Skeletal muscle satellite cell (primary cell): ENCODE data around the gene ARRDC4.

Experiments
- H3K27me3 ChIP-seq: 2 replicates; pipeline ENCODE4 v1.7.0; 2013; ENCODE audit warnings: low read length; ENCODE audit not compliant: control insufficient read depth, insufficient read depth
- H3K36me3 ChIP-seq: 2 replicates; pipeline ENCODE4 v1.7.0; 2013; ENCODE audit warnings: mild to moderate bottlenecking, control low read depth, low read length; ENCODE audit not compliant: insufficient read depth
- H3K4me1 ChIP-seq: 2 replicates; pipeline ENCODE4 v1.7.0; 2013; ENCODE audit warnings: low read length; ENCODE audit not compliant: control insufficient read depth, insufficient read depth
- H3K4me2 ChIP-seq: 2 replicates; pipeline ENCODE4 v1.7.0; 2013; ENCODE audit warnings: mild to moderate bottlenecking, low read length
- H3K4me3 ChIP-seq: 2 replicates; pipeline ENCODE4 v1.7.0; 2013; ENCODE audit warnings: low read length
- H3K9ac ChIP-seq: 2 replicates; pipeline ENCODE4 v1.7.0; 2013; ENCODE audit warnings: mild to moderate bottlenecking, low read depth, low read length, moderate library complexity
- H3K9me3 ChIP-seq: replicated peaks from 2 replicates; pipeline ENCODE4 v1.7.0; 2013; ENCODE audit warnings: mild to moderate bottlenecking, control low read depth, low read length

ARRDC4 gene

DNA sequence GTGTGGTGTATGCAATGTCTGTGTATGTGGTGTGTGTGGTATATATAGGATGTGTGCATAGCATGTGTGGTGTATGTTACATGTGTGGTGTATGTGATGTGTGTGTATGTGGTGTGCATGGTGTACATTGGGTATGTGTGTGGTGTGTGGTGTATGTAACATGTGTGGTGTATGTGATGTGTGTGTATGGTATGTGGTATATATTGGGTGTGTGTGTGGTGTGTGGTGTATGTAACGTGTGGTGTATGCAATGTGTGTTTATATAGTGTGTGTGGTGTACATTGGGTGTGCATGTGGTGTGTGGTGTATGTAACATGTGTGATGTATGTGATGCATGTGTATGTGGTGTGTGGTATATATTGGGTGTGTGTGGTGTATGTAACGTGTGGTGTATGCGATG, 41.9 kb downstream of the ARRDC4 start:
- H3K4me3 ChIP-seq, result no peak overlapping the region
- H3K36me3 ChIP-seq, result no peaks in the 10 kb centered on the region
- H3K9me3 ChIP-seq, result no peaks in the 10 kb centered on the region
- no peaks in the 10 kb centered on the region for H3K4me1 ChIP-seq
- H3K27me3 ChIP-seq, result no peaks in the 10 kb centered on the region
- no peak overlapping the region for H3K4me2 ChIP-seq
- no peak overlapping the region for H3K9ac ChIP-seq

DNA sequence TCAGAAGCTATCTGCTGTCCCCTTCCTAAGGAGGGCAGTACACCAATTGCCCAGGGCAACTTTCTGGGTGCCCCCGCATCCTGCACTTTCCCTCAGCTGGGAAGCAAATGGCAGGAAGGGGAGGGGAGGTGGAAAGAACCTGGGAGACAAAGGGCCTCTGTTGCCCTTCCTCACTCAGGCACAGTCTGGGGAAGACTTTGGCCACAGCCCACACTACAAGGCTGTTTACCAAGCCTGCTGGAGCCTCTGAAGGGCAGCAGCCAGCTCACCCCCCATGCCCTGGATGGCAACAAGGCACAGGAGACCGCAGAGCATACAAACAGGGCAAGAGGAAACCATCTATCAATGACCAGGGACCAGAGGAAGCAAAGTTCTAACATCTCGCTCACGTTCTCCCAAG, 42.4 kb downstream of the ARRDC4 start:
- Histone ChIP-seq H3K4me2 (no peak overlapping the region), H3K4me1 (no peaks in the 10 kb centered on the region), H3K4me3 (no peak overlapping the region), H3K9me3 (no peaks in the 10 kb centered on the region), H3K9ac (no peak overlapping the region), H3K27me3 (no peaks in the 10 kb centered on the region), H3K36me3 (no peaks in the 10 kb centered on the region)

DNA sequence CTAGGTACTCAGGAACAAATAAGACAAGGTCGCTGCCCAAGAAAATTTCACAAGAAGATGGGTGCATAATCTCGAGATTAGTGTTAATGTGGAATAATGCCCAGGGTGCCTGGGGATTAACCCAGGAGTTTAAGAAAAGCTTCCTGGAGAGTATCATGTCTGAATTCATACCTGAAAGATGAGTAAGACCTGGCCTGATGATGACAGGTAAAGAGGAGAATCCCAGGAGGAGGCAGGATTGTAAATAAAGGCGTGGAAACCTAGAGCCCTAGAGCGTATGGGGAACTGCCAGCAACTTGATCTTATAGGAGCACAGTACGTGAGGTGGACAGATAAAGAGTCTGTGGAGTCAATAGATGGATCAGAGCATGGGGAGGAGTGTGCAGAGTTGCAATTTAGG, 43.0 kb downstream of the ARRDC4 start:
- H3K9ac ChIP-seq, result no peak overlapping the region
- no peaks in the 10 kb centered on the region for H3K27me3 ChIP-seq
- no peak overlapping the region for H3K4me2 ChIP-seq
- no peak overlapping the region for H3K4me3 ChIP-seq
- no peaks in the 10 kb centered on the region for H3K4me1 ChIP-seq
- no peaks in the 10 kb centered on the region for H3K36me3 ChIP-seq
- no peaks in the 10 kb centered on the region for H3K9me3 ChIP-seq

DNA sequence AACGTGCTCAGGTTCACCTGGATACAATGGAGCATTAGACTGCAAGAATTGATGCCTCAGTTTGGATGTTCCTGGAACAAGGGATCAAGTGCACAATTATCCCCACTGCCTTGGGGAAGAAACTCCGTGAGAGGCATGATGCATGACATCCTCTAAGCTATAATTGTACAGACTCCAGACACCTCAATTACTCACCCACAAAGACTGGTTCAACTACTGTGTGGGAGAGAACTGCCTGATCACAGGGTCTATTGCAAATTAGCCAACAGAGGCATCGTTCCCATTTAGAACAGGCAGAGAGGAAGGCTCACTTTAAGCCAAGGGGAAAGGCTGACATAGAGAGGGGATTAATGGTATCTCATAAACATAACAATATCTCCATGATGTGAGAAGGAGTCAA, 43.5 kb downstream of the ARRDC4 start:
- Histone ChIP-seq H3K4me3 (no peak overlapping the region), H3K9ac (no peak overlapping the region), H3K27me3 (no peaks in the 10 kb centered on the region), H3K4me2 (no peak overlapping the region), H3K36me3 (no peaks in the 10 kb centered on the region), H3K4me1 (no peaks in the 10 kb centered on the region), H3K9me3 (no peaks in the 10 kb centered on the region)

DNA sequence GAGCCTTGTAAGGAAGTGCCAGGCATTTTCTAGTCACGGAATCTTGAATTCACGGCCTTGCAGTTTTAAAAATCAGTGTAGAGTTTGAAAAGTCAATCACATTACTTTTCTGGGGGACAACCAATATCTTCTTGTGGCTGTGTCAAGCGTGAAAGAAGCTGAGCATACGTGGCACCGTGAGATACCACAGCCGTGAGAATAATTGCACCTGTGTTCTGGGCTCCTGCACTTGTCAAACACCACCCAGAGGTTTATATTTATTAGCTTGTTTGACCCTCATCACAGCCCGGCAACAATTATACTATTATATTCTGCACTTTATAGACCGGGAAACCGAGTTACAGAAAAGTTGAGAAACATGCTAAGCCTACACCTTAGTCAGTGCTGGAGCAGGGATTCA, 45.2 kb downstream of the ARRDC4 start:
- Histone ChIP-seq H3K9ac (no peak overlapping the region), H3K4me3 (no peak overlapping the region), H3K27me3 (no peaks in the 10 kb centered on the region), H3K4me1 (no peaks in the 10 kb centered on the region), H3K36me3 (no peaks in the 10 kb centered on the region), H3K9me3 (no peaks in the 10 kb centered on the region), H3K4me2 (no peak overlapping the region)

DNA sequence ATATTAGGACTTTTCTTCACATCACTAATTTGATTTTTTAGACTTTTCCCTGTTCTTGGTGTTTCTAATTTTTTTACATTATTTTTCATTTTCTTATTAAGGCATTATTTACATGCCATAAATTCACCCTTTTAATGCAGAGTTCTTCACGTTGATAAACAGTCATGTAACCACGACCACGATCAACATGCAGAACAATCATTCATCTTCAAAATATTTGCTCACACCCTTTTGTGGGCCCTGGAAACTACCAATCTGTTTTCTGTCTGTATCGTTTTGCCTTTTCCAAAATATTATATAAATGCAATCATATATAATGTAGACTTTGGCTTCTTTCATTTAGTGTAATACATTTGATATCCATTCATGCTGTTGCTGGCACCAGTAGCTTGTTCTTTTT, 48.7 kb downstream of the ARRDC4 start:
- Histone ChIP-seq H3K4me1 (no peaks in the 10 kb centered on the region), H3K36me3 (no peaks in the 10 kb centered on the region), H3K9ac (no peak overlapping the region), H3K27me3 (no peaks in the 10 kb centered on the region), H3K4me2 (no peak overlapping the region), H3K9me3 (no peaks in the 10 kb centered on the region), H3K4me3 (no peak overlapping the region)

DNA sequence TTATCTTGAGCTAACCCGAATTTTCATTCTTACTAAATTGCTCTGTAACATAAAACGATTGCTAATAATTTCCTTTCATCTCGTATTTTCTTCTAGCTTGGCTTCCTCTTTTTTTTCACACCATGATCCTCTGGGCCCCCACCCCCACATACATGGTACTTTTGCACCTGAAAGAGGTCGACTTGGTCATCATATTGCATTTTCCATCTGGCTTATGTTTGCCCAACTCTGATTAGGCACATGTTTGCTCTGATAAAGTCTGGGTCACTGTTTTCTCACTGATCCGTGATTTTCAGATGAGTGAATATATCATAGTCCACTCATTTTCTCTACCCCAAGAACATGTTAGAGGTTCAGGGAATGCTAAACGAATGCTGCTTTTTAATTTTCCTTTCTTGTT, 49.5 kb downstream of the ARRDC4 start:
- H3K9ac ChIP-seq, result no peak overlapping the region

DNA sequence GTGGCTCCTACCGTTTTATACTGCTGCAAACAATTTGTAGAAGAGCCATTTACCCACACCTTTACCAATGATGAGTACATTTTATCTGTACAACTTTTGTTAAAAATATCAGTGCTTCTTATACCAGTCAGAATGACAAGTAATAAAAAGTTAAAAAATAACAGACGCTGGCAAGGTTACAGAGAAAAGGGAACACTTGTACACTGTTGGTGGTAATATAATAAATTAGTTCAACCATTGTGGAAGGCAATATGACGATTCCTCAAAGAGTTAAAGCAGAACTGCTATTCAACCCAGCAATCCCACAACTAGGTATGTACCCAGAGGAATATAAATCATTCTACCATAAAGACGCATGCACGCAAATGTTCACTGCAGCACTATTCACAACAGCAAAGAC, 51.9 kb downstream of the ARRDC4 start:
- Histone ChIP-seq H3K4me1 (no peaks in the 10 kb centered on the region), H3K36me3 (no peaks in the 10 kb centered on the region), H3K4me2 (no peak overlapping the region), H3K9ac (no peak overlapping the region), H3K9me3 (no peaks in the 10 kb centered on the region), H3K27me3 (no peaks in the 10 kb centered on the region), H3K4me3 (no peak overlapping the region)

More for the DNA sequence above, 49.5 kb downstream of the ARRDC4 start:
- Histone ChIP-seq H3K9me3 (no peaks in the 10 kb centered on the region), H3K4me3 (no peak overlapping the region), H3K36me3 (no peaks in the 10 kb centered on the region), H3K4me2 (no peak overlapping the region), H3K4me1 (no peaks in the 10 kb centered on the region), H3K27me3 (no peaks in the 10 kb centered on the region)

DNA sequence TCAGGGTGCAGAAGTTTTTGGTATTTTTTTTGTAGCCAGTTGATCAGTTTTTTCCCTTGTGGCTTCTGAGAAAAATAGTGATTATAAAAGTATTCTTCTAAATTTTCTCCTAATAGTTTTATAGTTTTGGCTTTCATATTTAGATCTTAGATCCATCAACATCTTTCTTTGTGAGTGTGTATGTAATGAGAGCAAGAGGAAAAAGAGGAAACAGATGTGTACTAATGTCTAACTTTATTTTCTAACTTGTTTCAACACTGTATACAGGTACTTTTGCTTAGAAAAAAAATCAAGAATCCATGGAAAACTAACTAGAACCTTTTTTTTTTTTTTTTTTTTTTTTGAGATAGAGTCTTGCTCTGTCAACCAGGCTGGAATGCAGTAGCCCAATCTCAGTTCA, 53.1 kb downstream of the ARRDC4 start:
- H3K27me3 ChIP-seq, result no peaks in the 10 kb centered on the region
- no peaks in the 10 kb centered on the region for H3K36me3 ChIP-seq
- H3K9me3 ChIP-seq, result no peaks in the 10 kb centered on the region
- H3K4me3 ChIP-seq, result no peak overlapping the region
- H3K9ac ChIP-seq, result no peak overlapping the region
- H3K4me2 ChIP-seq, result no peak overlapping the region
- H3K4me1 ChIP-seq, result no peaks in the 10 kb centered on the region

DNA sequence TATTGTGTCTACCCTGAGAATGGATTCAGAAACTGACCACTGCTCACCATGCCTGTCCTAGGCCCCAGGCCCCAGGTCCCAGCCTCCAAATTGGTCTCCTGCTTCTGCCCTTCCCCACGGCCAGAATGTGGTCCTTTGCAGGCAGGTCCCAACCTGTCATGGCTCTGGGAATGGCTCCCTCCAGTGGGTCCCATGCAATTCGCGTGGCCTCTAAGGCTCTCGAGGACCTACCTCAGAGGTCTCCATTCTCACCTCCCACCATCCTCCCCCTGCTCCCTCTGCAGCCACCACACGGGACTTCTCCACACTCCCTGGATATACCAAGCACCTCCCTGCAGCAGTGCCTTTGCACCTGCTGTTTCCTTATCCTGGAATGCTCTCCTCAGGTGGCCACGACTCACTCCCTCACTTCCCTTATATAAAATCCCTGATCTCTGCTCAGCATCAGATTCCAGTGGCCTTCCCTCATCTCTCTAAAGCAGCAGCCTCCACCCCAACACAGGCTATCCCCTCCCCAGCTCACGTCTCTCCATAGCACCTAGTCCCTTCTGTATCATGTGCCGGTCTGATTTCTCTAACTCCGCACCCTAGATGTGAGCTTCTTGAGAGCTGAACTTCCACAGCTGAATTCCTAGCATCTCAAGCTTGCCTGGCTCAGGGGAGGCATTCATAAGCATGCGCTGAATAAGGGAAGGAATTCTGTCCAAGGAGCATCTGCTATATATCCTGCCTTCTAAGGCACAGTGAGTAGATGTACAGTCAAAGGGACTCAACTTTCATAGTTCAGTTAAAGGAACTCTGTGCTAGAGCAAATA, 56.9 kb downstream of the ARRDC4 start:
- H3K9ac ChIP-seq, result no peak overlapping the region
- no peaks in the 10 kb centered on the region for H3K9me3 ChIP-seq

DNA sequence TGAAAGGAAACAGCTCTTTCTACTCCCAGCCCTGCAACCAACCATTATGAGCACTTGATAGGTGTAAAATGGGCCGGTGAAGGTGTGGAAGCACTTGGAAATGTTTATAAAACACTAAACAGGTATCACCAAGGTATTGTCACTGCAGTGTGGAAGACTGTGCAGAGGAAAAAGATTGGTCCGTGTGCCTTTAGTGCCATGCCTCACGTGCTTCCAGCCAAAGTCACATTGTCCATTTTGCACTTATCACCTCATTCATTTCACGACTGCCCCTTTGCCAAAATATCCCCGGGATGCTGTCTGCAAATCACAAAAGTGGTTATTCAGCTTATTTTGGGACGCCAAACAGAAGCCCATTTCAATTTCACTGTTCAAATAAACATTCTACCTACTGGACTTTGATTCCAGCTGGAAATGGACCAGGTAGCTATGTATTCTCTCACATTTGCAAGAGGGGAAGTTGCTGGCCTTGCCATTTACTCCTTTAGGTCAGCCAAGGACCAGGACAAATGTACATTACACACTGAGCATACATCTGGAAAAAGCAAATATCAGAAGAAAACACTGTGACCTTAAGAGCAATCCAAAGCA, 58.4 kb downstream of the ARRDC4 start:
- Histone ChIP-seq H3K4me1 (no peaks in the 10 kb centered on the region), H3K9ac (no peak overlapping the region), H3K9me3 (no peaks in the 10 kb centered on the region), H3K4me2 (no peak overlapping the region), H3K27me3 (no peaks in the 10 kb centered on the region), H3K36me3 (no peaks in the 10 kb centered on the region), H3K4me3 (no peak overlapping the region)

More for the DNA sequence above, 56.9 kb downstream of the ARRDC4 start:
- Histone ChIP-seq H3K27me3 (no peaks in the 10 kb centered on the region), H3K4me3 (no peak overlapping the region), H3K4me1 (no peaks in the 10 kb centered on the region), H3K36me3 (no peaks in the 10 kb centered on the region), H3K4me2 (no peak overlapping the region)
